ENCODE measurements around the gene MYOD1.

The MYOD1 gene

GRCh38 chr11:17696741-17697140, 22.6 kb upstream of the MYOD1 start:
- H3K36me3 Mint-ChIP-seq, result no peaks in the 10 kb centered on the region
- no peaks in the 10 kb centered on the region for H3K9me3 Mint-ChIP-seq
- no peaks in the 10 kb centered on the region for H3K4me1 Mint-ChIP-seq
- peaks cover 27% of the 10 kb centered on the region for H3K27me3 Mint-ChIP-seq
- H3K4me3 Mint-ChIP-seq, result no peak overlapping the region
- no peak overlapping the region for H3K27ac Mint-ChIP-seq

DNA sequence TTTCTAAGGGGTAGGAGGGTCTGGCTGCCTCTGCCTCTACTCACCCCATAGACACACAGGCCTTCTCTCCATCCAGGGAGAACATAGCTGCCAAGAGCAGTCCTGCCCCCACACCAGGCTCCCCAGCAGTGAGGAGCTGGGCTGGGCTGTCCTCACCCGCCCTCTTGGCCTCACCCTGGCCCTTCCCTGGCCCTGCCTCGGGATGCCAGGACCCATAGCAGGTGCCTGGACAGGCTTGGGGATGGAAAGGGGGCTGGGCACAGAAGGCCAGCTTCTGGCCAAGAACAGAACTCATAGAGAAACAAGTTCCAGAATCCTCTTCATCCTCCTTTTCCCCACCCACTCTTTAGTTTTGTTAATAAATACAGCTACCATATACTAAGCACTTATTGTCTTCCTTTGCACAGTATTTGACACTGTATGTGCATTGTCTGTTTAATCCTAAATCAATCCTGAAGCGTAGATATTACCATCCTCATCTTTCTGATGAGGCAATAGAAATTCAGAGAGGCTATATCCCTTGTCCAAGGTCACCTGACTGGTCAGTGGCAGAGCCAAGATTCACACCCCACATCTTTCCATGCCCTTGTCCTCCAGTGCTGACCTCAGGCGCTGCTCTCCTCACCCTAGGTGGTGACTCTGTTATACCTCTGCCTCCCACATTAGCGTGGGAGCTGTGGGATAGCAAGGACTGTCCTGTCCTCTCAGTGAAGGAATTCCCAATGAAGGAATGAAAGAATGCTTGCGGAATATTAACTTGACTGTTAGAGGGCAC, 22.0 kb upstream of the MYOD1 start:
- H3K27me3 Mint-ChIP-seq, result peaks cover 23% of the 10 kb centered on the region
- no peaks in the 10 kb centered on the region for H3K4me1 Mint-ChIP-seq
- H3K36me3 Mint-ChIP-seq, result no peaks in the 10 kb centered on the region
- no peak overlapping the region for H3K27ac Mint-ChIP-seq
- H3K4me3 Mint-ChIP-seq, result no peak overlapping the region
- H3K9me3 Mint-ChIP-seq, result no peaks in the 10 kb centered on the region

GRCh38 chr11:17699147-17700114, 19.9 kb upstream of the MYOD1 start:
- H3K4me1 Mint-ChIP-seq, result no peaks in the 10 kb centered on the region
- H3K4me3 Mint-ChIP-seq, result no peak overlapping the region
- H3K36me3 Mint-ChIP-seq, result no peaks in the 10 kb centered on the region
- peaks cover 24% of the 10 kb centered on the region for H3K27me3 Mint-ChIP-seq
- H3K27ac Mint-ChIP-seq, result no peak overlapping the region
- H3K9me3 Mint-ChIP-seq, result no peaks in the 10 kb centered on the region

- Mint-ChIP-seq H3K4me3 (no peak overlapping the region), H3K27me3 (peaks cover 26% of the 10 kb centered on the region), H3K36me3 (no peaks in the 10 kb centered on the region), H3K27ac (no peak overlapping the region), H3K4me1 (no peaks in the 10 kb centered on the region), H3K9me3 (no peaks in the 10 kb centered on the region)
Observed at GRCh38 chr11:17700991-17701390, 18.4 kb upstream of the MYOD1 start.

- Mint-ChIP-seq H3K27me3 (peaks cover 16% of the 10 kb centered on the region), H3K36me3 (no peaks in the 10 kb centered on the region), H3K4me1 (no peaks in the 10 kb centered on the region), H3K9me3 (no peaks in the 10 kb centered on the region), H3K27ac (no peak overlapping the region), H3K4me3 (no peak overlapping the region)
Observed at GRCh38 chr11:17702876-17703275, 16.5 kb upstream of the MYOD1 start.

DNA sequence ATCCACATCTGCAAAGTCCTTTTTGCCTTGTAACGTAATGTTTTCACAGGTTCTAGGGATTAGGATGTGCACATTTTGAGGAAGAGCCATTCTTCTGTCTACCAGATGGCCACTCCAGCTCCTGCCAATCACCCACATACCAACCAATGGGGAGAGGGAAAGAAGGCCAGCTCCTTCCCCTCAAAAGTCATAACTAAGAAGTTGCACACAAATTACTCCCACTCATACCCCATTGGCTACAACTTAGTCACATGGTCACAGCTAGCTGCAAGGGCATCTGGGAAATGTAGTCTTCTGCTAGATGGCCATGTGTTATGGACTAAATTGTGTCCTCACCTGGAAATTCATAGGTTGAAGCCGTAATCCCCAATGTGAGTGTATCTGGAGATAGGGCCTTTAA, 15.4 kb upstream of the MYOD1 start:
- H3K9me3 Mint-ChIP-seq, result no peaks in the 10 kb centered on the region
- H3K27ac Mint-ChIP-seq, result no peak overlapping the region
- H3K4me1 Mint-ChIP-seq, result no peaks in the 10 kb centered on the region

DNA sequence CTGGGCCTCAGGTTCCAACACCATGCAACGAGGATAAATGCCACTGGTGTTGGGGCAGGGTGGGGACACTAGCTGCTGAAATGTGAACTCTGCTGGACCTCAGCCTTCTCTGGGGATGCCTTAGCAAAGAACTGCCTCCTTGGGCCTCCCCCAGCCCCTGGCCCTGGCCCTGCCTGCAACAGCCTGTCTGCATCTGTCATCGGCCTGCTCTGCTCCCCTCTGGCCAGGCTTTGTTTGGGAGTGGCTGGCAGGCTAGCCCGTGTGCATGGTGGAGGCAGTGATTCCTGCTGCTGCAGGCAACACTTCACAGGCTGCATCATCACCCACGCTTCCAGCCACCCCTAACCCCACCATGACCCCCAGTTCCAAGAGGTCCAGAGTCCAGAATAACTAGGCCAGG, 11.5 kb upstream of the MYOD1 start:
- H3K27me3 Mint-ChIP-seq, result peaks cover 17% of the 10 kb centered on the region
- H3K27ac Mint-ChIP-seq, result no peak overlapping the region
- H3K9me3 Mint-ChIP-seq, result no peaks in the 10 kb centered on the region
- H3K36me3 Mint-ChIP-seq, result no peaks in the 10 kb centered on the region
- H3K4me1 Mint-ChIP-seq, result no peaks in the 10 kb centered on the region
- no peak overlapping the region for H3K4me3 Mint-ChIP-seq

More for the DNA sequence above, 15.4 kb upstream of the MYOD1 start:
- H3K4me3 Mint-ChIP-seq, result no peak overlapping the region
- H3K27me3 Mint-ChIP-seq, result peaks cover 15% of the 10 kb centered on the region
- no peaks in the 10 kb centered on the region for H3K36me3 Mint-ChIP-seq

GRCh38 chr11:17711836-17712235, 7.5 kb upstream of the MYOD1 start:
- H3K4me1 Mint-ChIP-seq, result no peaks in the 10 kb centered on the region
- no peaks in the 10 kb centered on the region for H3K9me3 Mint-ChIP-seq
- H3K4me3 Mint-ChIP-seq, result no peak overlapping the region
- no peak overlapping the region for H3K27ac Mint-ChIP-seq
- peaks cover 9% of the 10 kb centered on the region for H3K27me3 Mint-ChIP-seq
- no peaks in the 10 kb centered on the region for H3K36me3 Mint-ChIP-seq

- no peak overlapping the region for H3K4me3 Mint-ChIP-seq
- H3K9me3 Mint-ChIP-seq, result no peaks in the 10 kb centered on the region
- H3K27ac Mint-ChIP-seq, result no peak overlapping the region
- peaks cover 9% of the 10 kb centered on the region for H3K27me3 Mint-ChIP-seq
- H3K4me1 Mint-ChIP-seq, result no peaks in the 10 kb centered on the region
- H3K36me3 Mint-ChIP-seq, result no peaks in the 10 kb centered on the region
Observed at GRCh38 chr11:17713851-17714250, 5.5 kb upstream of the MYOD1 start.

DNA sequence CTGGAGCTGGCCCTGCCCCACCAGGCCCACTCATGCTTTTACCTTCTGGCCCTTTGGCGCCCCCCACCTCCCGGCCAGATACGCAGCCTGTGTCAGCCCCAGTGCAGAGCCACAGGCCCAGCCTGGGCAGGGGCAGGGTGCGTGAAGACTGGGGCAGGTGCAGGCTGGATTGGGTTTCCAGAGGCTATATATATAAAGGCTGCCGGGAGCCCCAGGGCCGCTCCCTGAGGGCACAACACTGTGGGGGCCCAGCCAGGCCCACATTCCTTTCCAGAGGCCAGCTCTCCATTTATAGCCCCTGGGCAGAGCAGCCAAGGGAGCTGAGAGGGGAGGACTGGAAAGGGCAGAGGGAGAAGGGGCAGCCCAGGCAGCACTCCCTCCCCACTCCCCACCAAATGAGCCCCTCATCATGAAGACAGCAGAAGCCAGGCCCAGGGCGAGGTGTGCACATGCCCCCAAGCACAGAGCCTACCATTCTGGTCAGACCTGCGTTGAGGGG, 5.0 kb upstream of the MYOD1 start:
- no peak overlapping the region for H3K27ac Mint-ChIP-seq
- H3K4me1 Mint-ChIP-seq, result no peaks in the 10 kb centered on the region
- H3K36me3 Mint-ChIP-seq, result no peaks in the 10 kb centered on the region
- H3K27me3 Mint-ChIP-seq, result peaks cover 9% of the 10 kb centered on the region
- no peak overlapping the region for H3K4me3 Mint-ChIP-seq
- H3K9me3 Mint-ChIP-seq, result no peaks in the 10 kb centered on the region

DNA sequence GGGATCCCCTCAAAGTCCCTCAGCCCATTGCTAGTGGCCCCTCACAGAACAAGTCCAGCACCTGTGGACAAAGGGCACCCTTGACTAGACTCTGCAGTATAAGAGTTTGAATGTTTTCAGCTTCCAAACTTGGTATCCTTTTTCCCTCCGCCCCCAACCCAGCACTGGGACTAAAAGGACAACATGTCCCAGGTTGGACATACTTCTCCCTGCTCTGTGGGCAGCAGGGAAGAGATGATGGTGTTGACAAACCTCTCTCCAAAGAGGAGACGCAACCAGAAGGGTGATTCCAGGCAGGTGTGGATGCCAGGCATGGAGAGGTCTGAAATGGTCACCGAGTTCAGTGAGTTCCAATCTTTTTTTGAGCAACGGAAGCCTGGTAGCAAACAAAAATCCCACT, 4.5 kb upstream of the MYOD1 start:
- H3K4me1 Mint-ChIP-seq, result no peaks in the 10 kb centered on the region
- no peaks in the 10 kb centered on the region for H3K9me3 Mint-ChIP-seq
- H3K4me3 Mint-ChIP-seq, result no peak overlapping the region
- no peak overlapping the region for H3K27ac Mint-ChIP-seq
- H3K27me3 Mint-ChIP-seq, result peaks cover 9% of the 10 kb centered on the region
- no peaks in the 10 kb centered on the region for H3K36me3 Mint-ChIP-seq

DNA sequence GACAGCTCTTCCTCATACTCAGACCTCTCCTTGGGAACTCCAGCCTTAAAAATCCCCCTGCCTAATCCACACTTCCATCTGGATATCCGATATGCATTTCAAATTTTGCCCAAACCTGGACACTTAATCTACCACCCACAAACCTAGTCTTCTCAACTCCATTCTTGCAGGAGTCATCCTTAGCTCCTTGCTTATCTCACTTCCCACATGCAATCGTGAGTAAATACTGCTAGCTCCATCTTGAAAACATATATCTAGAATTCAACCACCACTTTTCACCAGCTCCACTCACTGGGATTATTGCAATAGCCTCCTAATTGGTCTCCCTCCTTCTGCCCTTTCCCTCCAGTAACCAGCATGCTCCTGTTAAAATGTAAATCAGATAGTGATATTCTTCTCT, 2.6 kb upstream of the MYOD1 start:
- Mint-ChIP-seq H3K4me3 (no peak overlapping the region), H3K4me1 (no peaks in the 10 kb centered on the region), H3K9me3 (no peaks in the 10 kb centered on the region), H3K36me3 (no peaks in the 10 kb centered on the region), H3K27me3 (peaks cover 10% of the 10 kb centered on the region), H3K27ac (no peak overlapping the region)

DNA sequence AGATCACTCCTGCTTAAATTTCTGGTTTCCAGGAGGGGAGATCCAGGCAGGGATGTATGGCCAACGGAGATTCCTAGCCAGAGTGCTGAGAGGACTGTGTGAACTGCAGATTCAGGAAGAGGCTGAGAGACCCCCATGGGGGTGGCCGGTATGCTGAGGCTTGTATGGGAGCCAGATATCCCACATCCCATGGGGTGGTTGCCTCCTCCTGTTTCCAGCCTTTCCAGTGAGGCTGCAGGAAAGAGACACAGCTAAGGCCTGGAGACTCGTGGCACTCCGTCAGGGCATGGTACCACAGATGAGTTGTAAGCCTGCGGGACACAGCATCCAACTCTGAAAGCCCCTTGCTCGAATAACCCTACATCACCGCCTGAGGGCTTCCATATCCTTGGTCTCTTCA, 1.4 kb upstream of the MYOD1 start:
- no peaks in the 10 kb centered on the region for H3K9me3 Mint-ChIP-seq
- H3K27ac Mint-ChIP-seq, result no peak overlapping the region
- H3K27me3 Mint-ChIP-seq, result peaks cover 20% of the 10 kb centered on the region
- no peak overlapping the region for H3K4me3 Mint-ChIP-seq
- no peaks in the 10 kb centered on the region for H3K36me3 Mint-ChIP-seq
- no peaks in the 10 kb centered on the region for H3K4me1 Mint-ChIP-seq

- Mint-ChIP-seq H3K36me3 (no peaks in the 10 kb centered on the region), H3K27ac (no peak overlapping the region), H3K4me3 (no peak overlapping the region), H3K4me1 (no peaks in the 10 kb centered on the region), H3K27me3 (peaks cover 24% of the 10 kb centered on the region), H3K9me3 (no peaks in the 10 kb centered on the region)
Observed at GRCh38 chr11:17718510-17718962, 835 bp upstream of the MYOD1 start.

DNA sequence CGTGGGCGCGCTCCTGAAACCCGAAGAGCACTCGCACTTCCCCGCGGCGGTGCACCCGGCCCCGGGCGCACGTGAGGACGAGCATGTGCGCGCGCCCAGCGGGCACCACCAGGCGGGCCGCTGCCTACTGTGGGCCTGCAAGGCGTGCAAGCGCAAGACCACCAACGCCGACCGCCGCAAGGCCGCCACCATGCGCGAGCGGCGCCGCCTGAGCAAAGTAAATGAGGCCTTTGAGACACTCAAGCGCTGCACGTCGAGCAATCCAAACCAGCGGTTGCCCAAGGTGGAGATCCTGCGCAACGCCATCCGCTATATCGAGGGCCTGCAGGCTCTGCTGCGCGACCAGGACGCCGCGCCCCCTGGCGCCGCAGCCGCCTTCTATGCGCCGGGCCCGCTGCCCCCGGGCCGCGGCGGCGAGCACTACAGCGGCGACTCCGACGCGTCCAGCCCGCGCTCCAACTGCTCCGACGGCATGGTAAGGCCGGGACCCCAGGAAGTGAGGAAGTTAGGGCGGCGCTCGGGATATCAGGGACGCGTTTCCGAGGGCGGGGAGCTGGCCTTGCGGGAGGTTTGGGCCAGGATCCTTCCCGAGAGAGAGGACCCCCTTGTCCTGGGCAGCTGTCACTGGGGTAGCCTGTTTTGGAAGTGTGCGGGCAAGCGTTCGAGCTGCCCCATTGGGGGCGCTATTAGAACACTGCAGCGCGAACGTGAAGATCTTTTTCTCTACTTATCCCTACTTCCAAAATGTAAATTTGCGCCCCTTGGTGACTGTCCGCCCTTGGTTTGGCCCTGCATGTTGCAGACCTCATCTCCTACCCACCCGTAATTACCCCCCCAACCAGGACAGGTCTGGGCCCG, 796 bp downstream of the MYOD1 start:
- no peak overlapping the region for H3K4me3 Mint-ChIP-seq
- no peaks in the 10 kb centered on the region for H3K36me3 Mint-ChIP-seq
- H3K9me3 Mint-ChIP-seq, result no peaks in the 10 kb centered on the region
- no peaks in the 10 kb centered on the region for H3K4me1 Mint-ChIP-seq
- H3K27ac Mint-ChIP-seq, result no peak overlapping the region
- peaks cover 26% of the 10 kb centered on the region for H3K27me3 Mint-ChIP-seq
